ENCODE data around the gene LECT2.

Gene LECT2

DNA sequence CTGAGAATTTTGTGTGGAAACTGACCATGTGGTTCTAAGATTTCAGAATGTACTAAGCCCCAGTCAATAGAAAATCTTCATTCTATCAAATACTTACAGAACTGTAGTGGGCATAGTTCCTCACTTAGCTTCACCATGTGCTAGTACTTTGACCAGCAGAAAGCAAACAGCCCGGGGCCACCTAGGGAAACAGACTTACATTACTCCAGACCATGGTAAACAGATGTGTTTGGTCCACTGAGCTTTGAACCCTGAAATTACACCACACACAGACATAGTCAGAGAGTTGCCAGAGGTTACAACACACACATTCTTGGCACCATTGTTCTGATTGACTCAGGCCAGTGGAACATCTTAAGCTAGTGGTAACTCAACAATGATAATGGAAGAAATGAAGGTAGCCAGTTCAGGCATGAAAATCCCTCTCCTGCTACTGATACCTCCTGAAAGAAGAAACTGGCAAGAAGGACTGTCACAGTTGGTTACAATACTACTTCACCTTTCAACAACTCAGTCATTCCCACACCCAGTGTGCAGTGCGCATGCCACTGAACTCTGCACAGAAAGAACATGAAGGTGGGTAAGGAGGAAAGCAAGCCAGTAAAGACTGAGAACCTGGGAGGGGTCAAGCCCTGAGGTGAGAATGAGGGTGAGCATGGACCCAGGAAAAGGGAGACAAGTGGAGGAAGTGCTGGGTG lies 18.7 kb upstream of the LECT2 start:
- Mint-ChIP-seq H3K36me3 (ENCODE audit: low read depth) (no peaks in the 10 kb centered on the region), H3K9me3 (no peaks in the 10 kb centered on the region), H3K4me1 (ENCODE audit: low read depth) (no peaks in the 10 kb centered on the region), H3K27me3 (ENCODE audit: low read depth) (peaks cover 37% of the 10 kb centered on the region), H3K27ac (no peak overlapping the region), H3K4me3 (no peak overlapping the region)
- no peak for DNase-seq (ENCODE audit: low spot score)

DNA sequence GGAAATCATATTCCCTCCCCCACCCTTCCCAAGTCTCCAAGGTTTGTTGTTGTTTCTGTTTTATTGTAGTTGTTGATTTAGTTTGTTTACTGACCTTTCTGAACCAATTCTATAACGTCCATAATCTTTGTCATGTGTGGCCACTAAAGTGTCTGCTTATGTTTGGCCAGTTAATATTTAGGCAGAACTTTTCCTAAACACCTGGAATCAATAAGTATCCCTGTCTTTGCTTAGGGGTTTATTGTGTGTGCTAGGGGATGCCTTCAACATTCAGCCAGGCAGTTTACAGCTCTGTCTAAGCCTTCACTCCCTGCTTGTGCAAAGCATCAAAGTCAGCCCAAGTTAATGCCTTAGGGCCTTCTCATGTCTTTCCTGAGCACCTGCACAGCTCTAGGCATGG lies 16.9 kb upstream of the LECT2 start:
- peaks cover 34% of the 10 kb centered on the region for H3K27me3 Mint-ChIP-seq (ENCODE audit: low read depth)
- no peak for DNase-seq (ENCODE audit: low spot score)
- H3K4me1 Mint-ChIP-seq (ENCODE audit: low read depth): no peaks in the 10 kb centered on the region
- no peaks in the 10 kb centered on the region for H3K9me3 Mint-ChIP-seq
- H3K4me3 Mint-ChIP-seq: no peak overlapping the region
- H3K36me3 Mint-ChIP-seq (ENCODE audit: low read depth): no peaks in the 10 kb centered on the region
- H3K27ac Mint-ChIP-seq: no peak overlapping the region

DNA sequence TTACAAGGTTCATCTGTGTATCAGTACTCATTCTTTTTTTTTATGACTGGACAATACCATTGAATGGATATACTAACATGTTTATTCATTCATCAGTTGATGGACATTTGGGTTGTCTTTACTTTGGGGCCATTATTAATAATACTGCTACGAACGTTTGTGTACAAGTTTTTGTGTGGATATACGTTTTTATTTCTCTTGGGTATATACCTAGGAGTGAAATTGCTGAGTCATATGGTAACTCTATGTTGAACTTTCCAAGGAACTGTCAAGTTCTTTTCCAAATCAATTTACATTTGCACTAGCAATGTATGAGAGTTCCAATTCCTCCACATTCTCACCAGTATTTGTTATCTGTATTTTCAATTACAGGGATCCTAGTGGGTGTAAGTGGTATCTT lies 12.0 kb upstream of the LECT2 start:
- Mint-ChIP-seq H3K27ac (no peak overlapping the region), H3K4me1 (ENCODE audit: low read depth) (no peaks in the 10 kb centered on the region), H3K9me3 (no peaks in the 10 kb centered on the region), H3K36me3 (ENCODE audit: low read depth) (no peaks in the 10 kb centered on the region), H3K27me3 (ENCODE audit: low read depth) (peaks cover 16% of the 10 kb centered on the region), H3K4me3 (no peak overlapping the region)
- no peak for DNase-seq (ENCODE audit: low spot score)

DNA sequence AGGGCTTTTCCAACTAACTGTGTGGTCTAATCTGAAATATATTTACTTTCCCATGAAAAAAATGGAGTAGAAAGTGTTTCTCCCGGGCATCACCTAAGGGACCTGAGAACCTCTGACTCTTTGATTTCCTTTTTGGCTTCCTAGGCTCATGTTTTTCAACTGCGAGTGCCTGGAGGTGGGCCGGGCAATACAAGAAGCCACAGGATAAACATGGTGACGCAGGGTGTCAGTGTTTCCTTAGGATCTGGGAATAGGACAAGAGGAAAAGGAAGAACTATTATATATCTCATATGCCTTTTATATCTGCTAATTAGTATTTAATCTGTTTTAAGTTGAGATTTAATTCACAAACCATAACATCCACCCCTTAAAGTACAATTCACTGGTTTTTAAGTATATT lies 11.4 kb upstream of the LECT2 start:
- peaks cover 13% of the 10 kb centered on the region for H3K27me3 Mint-ChIP-seq (ENCODE audit: low read depth)
- H3K36me3 Mint-ChIP-seq (ENCODE audit: low read depth): no peaks in the 10 kb centered on the region
- no peaks in the 10 kb centered on the region for H3K9me3 Mint-ChIP-seq
- no peaks in the 10 kb centered on the region for H3K4me1 Mint-ChIP-seq (ENCODE audit: low read depth)
- DNase-seq (ENCODE audit: low spot score): no peak
- no peak overlapping the region for H3K27ac Mint-ChIP-seq
- H3K4me3 Mint-ChIP-seq: no peak overlapping the region

DNA sequence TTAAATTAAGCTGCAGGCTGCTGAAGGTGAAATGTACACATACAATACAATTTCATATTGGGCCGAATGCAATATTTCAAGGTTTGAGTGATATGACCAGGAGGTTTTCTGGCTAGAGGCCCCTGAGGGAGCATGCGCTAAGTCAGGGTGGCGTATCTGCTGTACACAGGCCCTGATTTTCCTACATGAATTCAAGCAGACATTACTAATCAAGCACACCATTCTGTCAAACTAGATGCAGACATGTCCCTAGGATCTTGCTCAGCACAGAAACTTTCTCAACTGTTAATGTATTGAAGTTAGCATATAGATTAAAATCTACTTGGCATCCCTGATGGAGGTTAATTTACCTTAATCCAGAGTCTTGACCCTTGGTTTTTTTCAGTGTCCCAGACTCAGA lies 10.7 kb upstream of the LECT2 start:
- H3K27me3 Mint-ChIP-seq (ENCODE audit: low read depth): peaks cover 11% of the 10 kb centered on the region

DNA sequence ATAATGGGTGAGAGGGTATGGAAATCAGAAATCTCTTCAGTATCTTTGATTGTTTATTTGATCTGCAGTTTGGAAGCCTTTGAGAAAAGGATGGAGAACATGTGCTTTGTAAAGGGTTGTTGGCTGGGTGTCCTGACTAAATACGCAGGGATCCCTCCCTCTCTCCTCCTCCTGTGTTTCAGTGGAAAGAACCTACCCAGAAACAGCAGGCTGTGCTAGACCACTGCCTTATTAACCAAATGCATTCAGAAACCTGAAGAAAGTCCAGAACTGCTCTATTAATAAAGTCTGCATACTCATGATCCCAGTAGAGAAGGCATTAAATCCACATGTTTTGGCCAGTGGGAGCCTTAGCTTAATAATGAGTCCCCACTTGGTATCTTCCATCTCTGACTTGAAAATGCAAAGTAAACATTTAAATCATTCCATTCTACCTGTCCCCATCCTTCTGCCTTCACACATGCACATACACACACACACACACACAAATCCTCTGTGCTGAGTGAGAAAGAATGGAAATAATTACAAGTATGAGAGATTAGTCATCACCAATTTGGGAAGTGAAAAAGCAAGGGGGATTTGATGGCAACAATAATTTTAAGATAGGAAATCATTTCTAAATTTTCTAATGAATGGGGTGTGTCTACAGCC lies 10.0 kb upstream of the LECT2 start:
- no peak overlapping the region for H3K4me3 Mint-ChIP-seq
- no peak overlapping the region for H3K27ac Mint-ChIP-seq
- DNase-seq (ENCODE audit: low spot score): no peak

More for the DNA sequence above, 10.7 kb upstream of the LECT2 start:
- no peak overlapping the region for H3K4me3 Mint-ChIP-seq
- H3K27ac Mint-ChIP-seq: no peak overlapping the region
- no peaks in the 10 kb centered on the region for H3K9me3 Mint-ChIP-seq
- no peaks in the 10 kb centered on the region for H3K4me1 Mint-ChIP-seq (ENCODE audit: low read depth)
- no peak for DNase-seq (ENCODE audit: low spot score)
- H3K36me3 Mint-ChIP-seq (ENCODE audit: low read depth): no peaks in the 10 kb centered on the region

DNA sequence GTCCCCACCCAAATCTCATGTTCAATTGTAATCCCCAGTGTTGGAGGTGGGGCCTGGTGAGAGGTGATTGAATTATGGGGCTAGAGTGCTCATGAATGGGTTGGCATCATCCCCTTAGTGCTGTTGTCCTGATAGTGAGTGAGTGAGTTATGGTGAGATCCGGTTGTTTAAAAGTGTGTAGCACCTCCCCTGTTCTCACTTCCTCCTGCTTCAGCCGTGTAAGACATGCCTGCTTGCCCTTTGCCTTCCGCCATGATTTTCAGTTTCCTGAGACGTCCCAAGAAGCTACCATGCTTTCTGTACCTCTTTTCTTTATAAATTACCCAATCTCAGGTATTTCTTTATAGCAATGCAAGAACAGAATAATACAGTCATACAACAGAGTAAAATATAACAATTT lies 742 bp upstream of the LECT2 start:
- Mint-ChIP-seq H3K36me3 (ENCODE audit: low read depth) (no peaks in the 10 kb centered on the region), H3K27ac (no peak overlapping the region), H3K9me3 (no peaks in the 10 kb centered on the region), H3K4me1 (ENCODE audit: low read depth) (peaks cover 2% of the 10 kb centered on the region), H3K27me3 (ENCODE audit: low read depth) (peaks cover 22% of the 10 kb centered on the region), H3K4me3 (no peak overlapping the region)
- DNase-seq (ENCODE audit: low spot score): no peak

More for the DNA sequence above, 10.0 kb upstream of the LECT2 start:
- Mint-ChIP-seq H3K4me1 (ENCODE audit: low read depth) (no peaks in the 10 kb centered on the region), H3K36me3 (ENCODE audit: low read depth) (no peaks in the 10 kb centered on the region), H3K9me3 (no peaks in the 10 kb centered on the region), H3K27me3 (ENCODE audit: low read depth) (peaks cover 11% of the 10 kb centered on the region)

DNA sequence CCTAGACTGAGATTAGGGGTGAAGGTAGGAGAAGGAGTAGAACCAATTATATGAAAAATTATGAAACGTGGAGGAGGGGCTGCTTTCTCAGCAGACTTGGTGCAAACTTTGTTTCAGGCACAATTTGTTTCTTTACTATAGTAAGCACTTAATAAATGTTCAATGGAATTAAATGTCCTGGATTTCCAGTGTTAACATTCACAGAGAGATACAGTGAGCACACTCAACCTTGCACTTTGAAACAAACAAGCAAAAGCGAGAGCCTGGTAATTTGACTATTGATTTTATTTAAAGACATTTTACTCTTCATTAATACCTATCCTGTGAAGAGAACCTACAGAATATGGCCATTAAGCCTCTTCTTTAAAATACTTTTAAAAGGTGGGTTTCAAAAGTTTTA lies 933 bp downstream of the LECT2 start:
- H3K27me3 Mint-ChIP-seq (ENCODE audit: low read depth): peaks cover 29% of the 10 kb centered on the region
- H3K4me1 Mint-ChIP-seq (ENCODE audit: low read depth): peaks cover 5% of the 10 kb centered on the region
- no peaks in the 10 kb centered on the region for H3K36me3 Mint-ChIP-seq (ENCODE audit: low read depth)
- no peak overlapping the region for H3K4me3 Mint-ChIP-seq
- DNase-seq (ENCODE audit: low spot score): no peak
- H3K9me3 Mint-ChIP-seq: no peaks in the 10 kb centered on the region
- no peak overlapping the region for H3K27ac Mint-ChIP-seq

DNA sequence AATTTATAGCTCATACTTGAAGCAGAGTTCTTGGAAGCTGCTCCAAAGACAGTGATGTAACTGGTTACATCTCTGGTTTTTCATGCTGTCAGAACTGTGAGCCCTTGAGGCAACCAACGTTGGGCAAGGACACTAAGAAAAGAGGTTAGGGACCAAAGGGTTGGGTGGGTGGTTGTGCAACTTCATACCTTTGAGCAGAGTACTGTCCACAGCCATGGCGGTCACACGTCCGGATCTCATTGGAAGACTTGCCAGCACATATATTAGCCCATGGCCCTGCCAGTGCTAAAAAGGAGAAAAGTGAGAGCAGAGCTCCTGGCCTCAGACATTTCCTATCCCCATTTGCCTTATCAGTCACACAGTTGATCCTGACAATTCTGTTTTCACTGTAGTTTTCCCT lies 2.1 kb downstream of the LECT2 start:
- H3K27me3 Mint-ChIP-seq (ENCODE audit: low read depth): peaks cover 25% of the 10 kb centered on the region
- H3K4me1 Mint-ChIP-seq (ENCODE audit: low read depth): peaks cover 5% of the 10 kb centered on the region
- no peak for DNase-seq (ENCODE audit: low spot score)
- no peaks in the 10 kb centered on the region for H3K9me3 Mint-ChIP-seq
- no peaks in the 10 kb centered on the region for H3K36me3 Mint-ChIP-seq (ENCODE audit: low read depth)
- no peak overlapping the region for H3K4me3 Mint-ChIP-seq
- H3K27ac Mint-ChIP-seq: no peak overlapping the region

DNA sequence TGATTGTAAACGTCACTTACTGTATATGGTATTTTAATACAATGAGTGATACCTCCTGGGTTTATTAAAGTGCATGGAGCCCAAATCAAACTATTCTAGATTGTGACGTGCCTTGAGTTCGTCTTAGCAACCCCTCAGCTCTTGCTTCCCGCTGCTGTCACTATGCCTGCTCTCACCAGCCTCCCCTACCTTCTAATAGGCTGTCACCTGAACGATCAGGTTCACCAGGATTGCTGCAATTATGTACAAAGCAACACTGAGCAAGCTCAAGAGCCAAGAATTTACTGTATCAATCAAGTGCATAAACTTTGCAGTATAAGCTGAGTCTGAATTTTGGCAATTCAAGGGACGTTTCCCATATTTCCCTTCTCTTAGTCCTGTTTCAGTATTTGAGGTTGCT lies 3.0 kb downstream of the LECT2 start:
- H3K27ac Mint-ChIP-seq: no peak overlapping the region
- peaks cover 28% of the 10 kb centered on the region for H3K27me3 Mint-ChIP-seq (ENCODE audit: low read depth)
- no peaks in the 10 kb centered on the region for H3K36me3 Mint-ChIP-seq (ENCODE audit: low read depth)
- DNase-seq (ENCODE audit: low spot score): no peak
- no peaks in the 10 kb centered on the region for H3K9me3 Mint-ChIP-seq
- no peak overlapping the region for H3K4me3 Mint-ChIP-seq
- H3K4me1 Mint-ChIP-seq (ENCODE audit: low read depth): peaks cover 5% of the 10 kb centered on the region

DNA sequence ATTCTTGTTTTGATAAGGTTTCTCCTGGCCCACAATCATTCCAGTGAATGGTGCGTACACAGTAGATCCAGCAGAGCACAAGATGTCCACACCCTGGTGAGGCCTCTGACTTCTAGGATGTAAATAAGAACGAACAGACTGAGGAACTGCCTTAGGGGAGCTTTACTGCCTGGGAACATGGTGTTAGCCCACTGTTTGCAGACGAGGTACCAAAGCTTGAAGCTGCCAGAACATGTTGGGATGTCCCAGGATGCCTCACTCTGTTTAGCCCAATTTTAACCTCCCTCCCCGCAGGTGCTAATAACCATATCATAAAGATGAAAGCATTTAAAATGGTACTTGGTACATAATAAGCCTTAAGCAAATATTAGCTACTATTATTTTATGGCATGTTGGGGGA lies 3.5 kb downstream of the LECT2 start:
- Mint-ChIP-seq H3K27ac (no peak overlapping the region), H3K9me3 (no peaks in the 10 kb centered on the region)

DNA sequence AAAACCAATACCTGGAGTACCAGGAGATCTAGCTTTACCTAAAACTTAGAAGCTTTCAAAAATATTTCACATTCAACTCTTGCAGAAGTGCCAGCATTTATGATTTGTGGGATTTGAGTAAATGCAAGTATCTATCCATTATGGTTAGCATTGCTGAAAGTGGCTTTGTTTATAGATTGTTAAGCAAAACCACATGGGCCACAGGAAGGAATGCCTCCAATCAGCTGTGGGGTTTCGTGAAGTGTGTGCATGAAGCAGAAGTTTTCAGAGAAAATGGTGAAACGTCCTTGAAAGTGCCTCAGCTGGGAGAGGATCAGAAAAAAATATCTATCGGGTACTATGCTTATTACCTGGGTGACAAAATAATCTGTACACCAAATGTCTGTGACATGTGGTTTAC lies 4.2 kb downstream of the LECT2 start:
- no peaks in the 10 kb centered on the region for H3K9me3 Mint-ChIP-seq
- H3K4me1 Mint-ChIP-seq (ENCODE audit: low read depth): peaks cover 5% of the 10 kb centered on the region
- no peak overlapping the region for H3K4me3 Mint-ChIP-seq
- DNase-seq (ENCODE audit: low spot score): no peak
- no peaks in the 10 kb centered on the region for H3K36me3 Mint-ChIP-seq (ENCODE audit: low read depth)
- peaks cover 28% of the 10 kb centered on the region for H3K27me3 Mint-ChIP-seq (ENCODE audit: low read depth)
- H3K27ac Mint-ChIP-seq: no peak overlapping the region

More for the DNA sequence above, 3.5 kb downstream of the LECT2 start:
- H3K4me3 Mint-ChIP-seq: no peak overlapping the region
- H3K36me3 Mint-ChIP-seq (ENCODE audit: low read depth): no peaks in the 10 kb centered on the region
- no peak for DNase-seq (ENCODE audit: low spot score)
- H3K4me1 Mint-ChIP-seq (ENCODE audit: low read depth): peaks cover 5% of the 10 kb centered on the region
- peaks cover 28% of the 10 kb centered on the region for H3K27me3 Mint-ChIP-seq (ENCODE audit: low read depth)

DNA sequence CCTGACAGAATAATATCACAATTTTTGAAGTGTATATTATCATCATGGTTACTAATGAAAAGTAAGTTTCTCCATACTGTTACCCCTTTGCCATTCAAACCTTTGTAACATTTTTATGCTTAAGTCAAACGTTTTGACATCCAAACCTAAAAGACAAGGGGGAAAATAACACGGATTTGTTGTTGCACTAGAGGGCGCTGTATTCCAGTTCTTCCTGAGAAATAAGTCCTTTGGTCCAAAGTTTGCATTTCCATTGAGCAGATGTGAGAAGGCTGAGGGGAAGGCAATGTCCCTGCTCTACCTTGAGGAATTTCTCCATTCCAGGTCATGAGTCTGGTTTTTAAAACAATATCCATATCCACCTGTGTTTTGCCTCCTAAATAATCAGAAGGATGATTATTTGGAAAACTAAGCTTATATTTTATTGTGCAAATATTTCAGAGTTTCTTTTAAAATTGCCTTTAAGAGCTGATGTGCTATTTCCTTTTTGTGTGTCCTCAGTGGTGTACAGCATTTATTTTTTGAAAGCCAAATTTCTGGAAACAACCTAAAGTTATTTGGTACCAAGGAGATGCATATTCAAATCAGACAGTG lies 9.7 kb downstream of the LECT2 start:
- DNase-seq (ENCODE audit: low spot score): no peak
- Mint-ChIP-seq H3K4me3 (no peak overlapping the region), H3K27me3 (ENCODE audit: low read depth) (peaks cover 23% of the 10 kb centered on the region), H3K36me3 (ENCODE audit: low read depth) (no peaks in the 10 kb centered on the region), H3K4me1 (ENCODE audit: low read depth) (no peaks in the 10 kb centered on the region), H3K9me3 (no peaks in the 10 kb centered on the region), H3K27ac (no peak overlapping the region)

DNA sequence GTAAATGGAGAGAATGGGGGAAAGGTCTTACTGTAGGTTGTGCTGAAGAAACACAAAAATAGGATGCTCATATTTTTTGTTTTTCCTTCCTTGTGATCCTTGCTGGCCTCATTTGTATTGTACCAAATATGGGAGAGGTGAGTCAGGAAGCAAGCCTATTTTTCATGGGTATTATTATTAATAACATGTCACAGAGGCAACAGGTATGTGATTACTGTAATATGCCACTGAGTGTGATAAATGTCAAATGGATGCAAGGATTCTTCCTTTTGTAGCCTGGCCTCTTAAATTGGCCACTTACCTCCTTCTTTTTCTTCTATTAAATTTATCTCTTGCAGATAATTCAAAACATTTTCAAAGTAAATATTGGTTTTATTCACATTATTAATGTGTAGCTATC lies 10.2 kb downstream of the LECT2 start:
- Mint-ChIP-seq H3K27me3 (ENCODE audit: low read depth) (peaks cover 22% of the 10 kb centered on the region), H3K4me3 (no peak overlapping the region), H3K27ac (no peak overlapping the region), H3K9me3 (no peaks in the 10 kb centered on the region), H3K4me1 (ENCODE audit: low read depth) (no peaks in the 10 kb centered on the region), H3K36me3 (ENCODE audit: low read depth) (no peaks in the 10 kb centered on the region)
- DNase-seq (ENCODE audit: low spot score): no peak
